IPS-NIHi7 (cell line): ENCODE data around the gene SEMA6C.
A peak's percentile ranks its signal among the peaks of the same experiment; 100 is the strongest.

Experiments
- DNase-seq: peaks from one replicate; pipeline ENCODE4 v3.0.0; 2012; ENCODE audit warnings: mixed read lengths; ENCODE audit errors: extremely low spot score

The SEMA6C gene

DNA sequence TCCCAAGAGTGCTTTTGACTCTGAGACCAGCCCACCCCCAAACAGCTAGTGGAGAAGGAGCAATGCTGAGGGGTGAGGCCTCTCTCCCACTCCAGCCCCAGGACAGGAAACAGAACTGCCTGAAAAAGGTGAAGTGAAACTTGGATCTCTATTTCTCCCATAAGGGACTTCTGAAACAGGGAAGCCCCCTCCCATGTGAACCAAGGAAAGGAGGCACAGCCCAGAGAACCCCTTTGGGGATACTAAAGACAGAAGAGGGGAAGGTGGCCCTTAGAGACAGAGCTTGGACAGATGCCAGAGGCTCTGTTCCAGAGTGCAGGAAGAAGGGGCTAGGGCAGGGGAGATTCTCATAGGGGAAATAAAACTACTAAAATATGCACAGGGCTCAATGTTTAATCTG, 12.9 kb upstream of the SEMA6C start:
- DNase-seq: no peak

GRCh38 chr1:151158751-151159251, 12.4 kb upstream of the SEMA6C start:
- no peak for DNase-seq

DNA sequence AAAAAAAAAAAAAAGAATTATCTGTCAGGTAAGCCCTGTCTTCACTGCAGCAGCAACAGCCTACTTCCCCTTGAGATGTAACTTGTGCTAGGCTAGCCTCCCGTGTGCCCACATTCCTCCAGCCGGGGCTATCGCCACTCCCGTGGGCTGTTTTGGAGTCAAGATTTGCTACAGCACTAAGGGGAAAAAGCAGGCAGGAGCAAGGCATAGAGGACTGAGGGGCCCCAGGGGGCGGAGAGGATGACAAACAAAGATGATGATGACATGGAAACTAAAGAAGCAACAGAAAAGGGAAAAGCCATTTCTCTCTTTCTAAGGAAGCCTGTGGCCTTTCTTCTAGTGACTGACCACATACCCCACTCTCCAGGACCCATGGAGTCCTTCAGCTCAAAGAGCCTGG, 11.9 kb upstream of the SEMA6C start:
- no peak for DNase-seq

DNA sequence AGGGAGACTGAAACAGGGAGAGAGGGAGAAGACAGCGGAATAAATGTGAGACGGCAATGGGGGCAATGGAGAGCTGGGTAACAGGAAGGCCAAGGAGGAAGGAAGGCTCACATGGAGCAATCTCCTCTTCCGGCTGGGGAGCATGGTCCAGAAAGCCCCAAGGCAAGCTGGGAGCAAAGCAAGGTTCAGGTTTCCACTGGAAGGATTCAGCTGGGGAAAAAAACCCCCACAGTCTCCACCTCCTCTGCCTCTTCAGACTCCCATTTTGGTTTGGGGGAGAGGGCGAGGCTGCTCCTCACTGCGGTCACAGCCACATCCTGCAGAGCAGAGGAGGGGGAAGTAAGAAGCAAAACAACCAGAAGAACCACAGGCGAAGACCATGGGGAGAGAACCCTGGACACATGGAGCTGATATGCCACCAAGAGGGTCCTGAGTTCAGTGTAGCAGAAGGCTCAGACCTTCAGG, 10.7 kb upstream of the SEMA6C start:
- no peak for DNase-seq

DNA sequence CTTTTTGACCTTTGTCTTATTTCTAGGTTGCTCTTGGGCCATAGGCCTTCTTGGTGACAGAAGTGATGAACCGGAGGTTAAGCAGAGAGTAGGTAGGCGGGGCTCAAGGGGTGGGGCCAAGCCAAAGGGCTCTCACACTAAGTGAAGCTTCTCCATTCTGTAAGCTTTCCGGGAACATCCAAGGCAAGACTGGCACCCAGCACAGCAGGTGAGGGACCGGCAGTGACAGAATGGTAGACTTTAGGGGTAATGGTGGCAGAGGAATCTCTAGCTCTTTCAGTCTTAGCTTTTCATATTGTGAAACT, 10.0 kb upstream of the SEMA6C start, which contains the start of gene TNFAIP8L2:
TSS of gene TNFAIP8L2 (plus strand) at position 135 of the 305 bp plus-strand sequence. CDS start 2,049 bp downstream, outside the sequence.
- DNase-seq: no peak

- DNase-seq: no peak
Measured at GRCh38 chr1:151147665-151148064, 1.2 kb upstream of the SEMA6C start.

- DNase-seq: no peak
Measured at GRCh38 chr1:151147132-151147503, 687 bp upstream of the SEMA6C start.

- DNase-seq: no peak
Measured at GRCh38 chr1:151146072-151146411, 389 bp downstream of the SEMA6C start.

DNA sequence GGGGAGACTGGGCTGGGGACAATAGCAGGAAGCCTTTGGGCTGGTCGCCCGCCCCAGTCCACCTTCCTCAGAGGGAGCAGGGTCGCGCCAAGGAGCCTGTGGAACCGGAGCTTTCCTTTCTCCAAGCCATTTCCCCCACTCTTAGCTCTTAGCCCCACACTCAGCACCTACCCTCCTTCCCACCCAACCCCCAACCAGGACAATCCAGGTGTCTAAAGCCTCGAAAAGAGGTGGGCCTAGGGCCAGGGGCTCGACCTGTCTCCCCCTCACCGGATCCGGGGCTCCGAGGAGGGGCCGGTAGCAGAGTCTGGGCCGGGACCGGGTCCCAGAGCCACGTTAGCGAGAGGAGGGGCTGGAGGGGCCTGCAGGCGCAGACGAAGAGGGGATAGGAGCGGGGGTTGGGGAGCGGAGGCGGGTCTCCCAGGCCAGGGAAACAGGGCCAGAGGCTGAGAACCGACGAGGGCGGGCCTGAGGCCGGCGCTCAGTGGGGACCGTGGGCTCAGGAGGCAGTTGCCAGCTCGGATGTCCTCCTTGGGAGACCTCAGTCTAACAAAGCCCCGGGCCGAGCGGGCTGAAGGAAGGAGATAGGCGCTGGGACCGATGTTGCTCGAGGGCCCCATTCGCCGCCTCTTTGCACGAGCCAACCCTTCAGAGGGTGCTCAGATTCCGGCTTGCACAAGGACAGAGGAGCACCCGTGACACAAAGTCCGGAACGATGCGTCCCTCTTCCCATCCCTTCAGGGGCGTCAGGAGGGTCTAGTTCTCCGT, 943 bp downstream of the SEMA6C start:
- DNase-seq: peak; percentile 27

DNA sequence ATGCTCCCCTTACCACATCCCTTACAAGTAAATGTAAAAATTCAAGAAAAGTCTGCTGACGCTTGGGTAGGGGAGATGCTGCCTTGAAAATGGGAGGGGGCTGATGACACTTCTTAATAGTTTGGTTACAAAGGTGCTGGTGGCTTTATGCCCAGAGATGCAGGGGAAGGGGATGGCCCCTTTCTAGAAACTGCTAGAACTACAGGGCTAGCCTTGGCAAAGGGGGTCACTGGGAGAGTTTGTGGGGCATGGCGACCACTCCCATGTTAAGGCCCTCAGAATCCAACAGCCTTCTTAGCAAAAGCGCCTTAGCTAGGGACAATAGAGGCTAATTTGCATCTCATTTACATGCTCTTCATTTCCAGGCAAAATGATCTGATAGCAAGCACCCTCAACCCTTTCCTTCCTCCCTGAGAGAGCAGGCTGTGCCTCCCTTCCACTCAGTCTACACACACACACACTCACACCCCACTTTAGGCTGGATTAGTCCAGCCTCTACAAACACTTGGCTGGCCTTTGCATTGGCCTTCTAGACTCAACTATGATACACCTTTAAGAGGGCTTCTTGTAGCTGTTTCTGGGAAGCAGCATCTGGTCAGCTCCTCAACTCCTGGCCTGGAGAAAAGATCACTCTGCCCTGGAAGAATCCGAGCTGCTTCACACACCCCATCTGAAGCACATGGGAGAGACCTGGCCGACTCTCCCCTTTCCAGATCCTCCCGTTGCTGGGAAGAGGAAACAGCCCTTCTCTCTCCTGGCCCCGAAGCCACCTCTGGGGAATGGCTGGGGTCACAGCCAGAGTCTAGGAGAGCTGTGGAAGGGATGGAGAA, 1.7 kb downstream of the SEMA6C start:
- DNase-seq: no peak

DNA sequence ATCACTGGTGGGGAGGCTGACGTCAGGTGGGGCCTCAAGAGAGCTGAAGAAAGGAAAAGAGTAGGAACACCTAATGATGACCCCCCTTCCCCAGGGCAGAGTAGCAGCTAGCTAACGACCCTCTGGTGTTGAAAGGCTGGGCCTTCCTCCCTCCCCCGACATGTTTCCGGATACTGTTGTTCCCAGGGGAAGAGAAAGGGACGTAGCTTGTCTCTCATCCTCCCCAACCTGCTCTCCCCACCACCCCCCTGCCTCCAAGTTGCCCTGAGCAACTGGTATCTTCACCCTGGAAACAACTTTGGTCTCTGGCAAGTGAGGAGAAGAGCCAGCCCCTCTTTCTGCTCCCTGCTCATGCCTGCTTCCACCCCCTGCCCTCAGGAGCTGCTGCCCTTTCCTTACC, 2.4 kb downstream of the SEMA6C start:
- peak; percentile 28 for DNase-seq

DNA sequence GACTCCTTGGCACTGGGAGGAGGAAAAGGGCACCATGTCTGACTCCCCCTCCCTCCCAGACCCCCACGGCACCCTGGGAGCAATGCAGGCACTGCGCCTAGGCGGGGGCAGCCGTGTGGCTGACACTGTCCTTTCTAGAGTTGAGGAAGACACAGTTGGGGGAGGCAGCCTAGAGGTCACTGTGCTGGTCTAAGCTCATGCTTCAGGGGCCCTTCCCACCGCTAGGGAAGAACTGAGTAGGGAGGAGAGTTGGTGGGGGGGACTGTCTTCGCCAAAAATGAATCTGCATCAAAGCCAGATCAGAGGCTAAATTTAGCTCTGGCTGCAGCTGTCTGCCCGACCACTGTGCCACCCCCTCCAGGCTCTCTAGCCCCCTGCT, 3.4 kb downstream of the SEMA6C start:
- DNase-seq: no peak

DNA sequence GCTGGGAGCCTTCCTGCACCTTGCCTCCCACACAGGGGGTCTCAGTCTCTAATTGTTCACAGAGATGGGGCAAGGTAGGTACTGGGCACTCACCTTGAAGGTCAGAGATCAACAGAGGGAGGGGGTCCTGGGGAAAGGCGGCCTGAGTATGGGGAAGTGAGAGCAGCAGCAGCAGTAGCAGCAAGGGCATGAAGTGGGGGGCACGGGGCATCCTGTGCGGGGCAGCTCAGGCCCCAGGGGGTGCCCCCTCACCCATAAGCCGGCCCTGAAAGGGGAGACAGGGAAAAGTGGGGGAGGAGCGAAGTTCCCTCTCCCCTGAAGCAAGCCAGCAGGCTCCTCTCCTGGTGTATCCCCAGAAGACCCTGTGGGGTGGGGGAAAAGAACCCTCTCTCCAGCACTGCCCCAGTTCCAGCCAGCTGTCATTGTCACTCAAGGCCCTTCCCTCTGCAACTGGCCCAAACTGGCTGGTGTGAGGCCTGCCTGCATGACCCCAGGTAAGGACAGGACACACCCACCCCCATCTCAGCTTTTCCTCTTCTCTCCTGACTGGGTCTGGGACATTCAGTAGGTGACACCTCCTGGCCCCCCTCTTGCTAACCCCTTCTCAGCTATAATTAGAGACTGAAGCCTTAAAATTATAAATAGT, 3.9 kb downstream of the SEMA6C start:
- no peak for DNase-seq

DNA sequence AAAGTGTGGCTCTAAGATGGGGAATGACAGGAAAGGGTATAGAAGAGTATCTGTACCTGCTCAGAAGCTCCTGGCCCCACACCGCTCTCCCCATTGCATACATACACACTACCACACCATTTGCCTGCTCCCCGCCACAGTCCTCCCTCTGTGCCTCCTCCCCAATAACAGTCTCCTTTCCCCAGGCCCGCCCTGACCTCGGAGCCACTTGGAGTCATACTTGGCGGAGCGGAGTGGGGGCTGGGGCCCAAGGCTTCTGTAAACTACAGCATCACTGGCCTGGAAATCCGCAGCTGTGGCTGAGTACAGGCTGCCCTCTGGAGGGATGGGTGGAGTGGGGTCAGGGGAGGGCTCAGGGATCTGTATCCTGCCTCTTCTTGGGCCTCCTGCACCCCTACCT, 8.6 kb downstream of the SEMA6C start:
- DNase-seq: no peak

DNA sequence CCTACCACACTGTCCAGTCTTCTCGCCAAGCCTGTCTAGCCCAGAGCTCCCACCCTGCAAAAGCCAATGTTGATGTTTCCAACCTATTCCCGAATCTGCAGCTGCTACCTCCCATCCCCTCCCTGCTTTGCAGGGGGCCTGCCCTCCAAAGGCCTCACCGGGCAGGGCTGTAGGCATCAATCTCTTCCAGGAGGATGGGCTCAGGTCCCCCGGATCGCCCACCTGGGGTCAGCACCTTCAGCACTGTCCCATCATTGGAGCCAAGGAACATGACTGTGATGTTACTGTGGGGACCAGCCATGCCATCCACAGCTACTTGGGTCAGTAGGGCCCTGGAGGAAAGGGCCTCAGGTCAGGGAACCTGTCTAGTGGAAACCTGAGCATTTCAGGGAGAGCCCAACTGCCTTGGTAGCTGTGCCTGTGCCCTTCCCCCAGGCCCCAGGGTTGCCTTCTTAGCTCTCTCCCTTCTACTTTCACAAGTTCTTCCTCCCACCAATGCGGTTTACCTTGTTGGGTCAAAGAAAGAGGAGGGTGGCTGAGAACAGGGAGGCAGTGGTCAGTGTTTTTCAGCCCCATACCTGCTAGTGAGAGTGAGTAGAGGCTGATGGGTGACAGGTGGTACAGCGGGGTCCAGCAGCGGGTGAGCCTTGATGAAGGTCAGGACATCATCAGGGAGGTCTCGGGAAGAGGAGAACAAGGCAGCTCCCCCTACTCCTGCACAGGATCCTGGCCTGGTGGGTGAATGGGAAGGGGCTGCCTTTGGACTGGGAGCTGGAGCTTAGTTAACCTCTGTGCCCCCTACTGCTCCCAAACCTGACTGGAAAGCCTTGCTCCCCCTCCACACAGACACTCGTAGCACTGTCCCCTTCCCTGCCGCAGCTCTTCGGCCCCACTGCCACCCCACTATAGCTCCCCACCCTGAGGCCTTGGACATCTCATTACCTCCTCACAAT, 10.7 kb downstream of the SEMA6C start:
- no peak for DNase-seq

DNA sequence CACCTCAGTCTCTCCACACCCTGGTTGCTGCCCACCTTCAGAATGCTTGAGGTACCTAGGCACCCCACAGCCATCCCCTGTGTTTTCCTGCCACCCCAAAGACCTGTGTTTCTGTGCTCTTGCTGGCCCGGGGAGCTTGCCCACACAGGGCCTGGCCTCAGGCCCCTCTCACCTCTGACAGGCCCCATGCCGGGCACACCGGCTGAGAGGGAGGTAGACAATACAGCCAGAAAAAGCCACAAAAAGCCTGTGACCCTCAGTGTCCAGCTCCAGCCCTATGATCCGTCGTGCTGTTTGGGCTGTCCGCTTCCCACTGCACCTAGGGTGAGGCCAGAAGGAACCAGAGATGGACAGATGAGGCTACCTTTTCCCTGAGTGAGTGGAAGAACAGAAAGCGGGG, 11.4 kb downstream of the SEMA6C start:
- no peak for DNase-seq

DNA sequence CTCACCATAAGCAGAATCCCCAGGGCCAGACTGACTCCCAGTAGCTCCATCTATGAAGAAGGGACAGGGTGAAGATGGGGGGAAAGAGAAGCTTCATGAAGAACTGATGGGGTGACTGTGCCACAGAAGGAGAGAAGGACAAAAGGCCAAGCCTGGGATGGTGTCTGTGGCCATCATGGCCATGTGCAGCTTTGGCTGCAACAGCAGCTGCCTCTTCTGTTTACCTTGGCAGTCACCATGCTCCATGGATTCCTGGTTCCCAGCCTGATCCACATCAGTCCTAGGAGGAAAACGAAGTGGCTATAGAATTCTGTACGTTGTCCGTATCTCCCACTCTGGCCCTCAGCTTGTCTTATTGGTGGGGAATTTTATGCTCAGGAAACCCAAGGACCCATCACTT, 12.0 kb downstream of the SEMA6C start:
- no peak for DNase-seq

DNA sequence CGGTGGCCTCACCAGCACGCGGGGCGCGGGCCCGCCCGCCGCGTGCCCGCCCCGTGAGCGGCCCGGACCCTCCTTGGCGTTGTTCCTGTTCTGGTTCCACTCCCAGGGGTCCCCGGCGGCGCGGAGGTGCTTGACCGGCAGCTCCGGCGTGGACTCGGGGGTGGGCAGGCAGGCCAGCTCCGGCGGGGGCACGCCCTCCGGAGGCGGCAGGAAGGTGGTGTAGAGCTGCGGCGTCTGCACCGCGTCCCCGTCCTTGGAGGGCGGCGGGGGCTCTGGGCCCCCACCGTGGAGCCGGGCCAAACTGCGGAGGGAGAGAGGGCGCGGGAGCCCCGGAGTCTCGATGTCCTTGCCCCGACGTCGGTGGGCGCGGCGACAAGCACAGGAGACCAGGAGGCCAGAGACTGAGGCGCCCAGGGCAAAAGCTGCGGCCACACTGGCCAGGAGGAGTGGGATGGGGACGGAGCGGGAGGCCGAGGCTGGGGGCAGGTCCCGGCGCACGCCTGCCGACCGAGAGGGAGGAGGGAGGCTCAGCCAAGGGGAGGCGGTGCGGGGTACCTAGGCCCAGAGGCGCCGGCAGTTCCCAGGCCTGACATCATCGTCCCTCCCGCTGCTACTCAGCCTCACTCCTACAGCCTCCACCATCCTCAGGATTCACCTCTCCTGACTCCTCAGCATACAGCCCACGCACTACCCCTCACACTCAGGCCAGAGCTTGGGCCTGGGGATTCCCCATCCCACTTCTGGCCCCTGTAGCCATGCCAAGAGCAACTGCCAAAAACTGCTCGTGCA, 13.2 kb downstream of the SEMA6C start:
- peak; percentile 54 for DNase-seq

DNA sequence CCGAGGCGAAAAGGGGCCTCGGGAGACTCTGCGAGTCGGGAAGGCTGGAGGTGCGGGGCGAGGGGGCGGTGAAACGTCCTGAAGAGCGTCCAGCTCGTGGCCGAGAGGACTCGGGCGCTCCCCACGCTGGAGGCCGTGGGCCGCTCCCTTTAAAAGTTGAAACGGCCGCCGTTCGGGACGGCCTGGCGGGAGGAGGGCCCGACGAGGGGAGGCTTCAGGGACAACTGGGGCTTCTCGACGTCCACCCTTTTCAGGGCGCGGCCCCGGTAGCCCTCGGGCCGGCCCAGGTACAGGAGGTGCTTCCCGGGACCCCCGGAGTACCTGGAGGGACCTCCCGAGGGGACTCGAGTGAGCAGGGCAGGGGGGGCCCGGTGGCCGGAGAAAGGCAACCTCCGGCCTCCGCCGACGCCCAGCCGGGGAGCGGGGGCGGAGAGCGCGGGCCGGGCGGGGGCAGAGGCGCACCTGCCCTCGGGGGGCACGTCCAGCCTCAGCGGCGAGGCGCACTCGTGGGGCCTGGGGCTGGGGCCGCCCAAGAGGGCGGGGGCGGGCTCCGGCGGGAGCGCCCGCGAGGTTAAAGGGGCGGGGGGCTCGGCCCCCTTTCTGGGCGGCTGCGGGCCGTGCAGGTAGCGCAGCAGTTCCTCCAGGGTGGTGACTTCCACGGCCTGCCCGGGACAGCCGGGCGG, 14.0 kb downstream of the SEMA6C start:
- DNase-seq: peak; percentile 40

- DNase-seq: peak; percentile 55
Measured at GRCh38 chr1:151131701-151132334, 14.6 kb downstream of the SEMA6C start.
